ENCODE measurements around the gene STX16.
A peak's percentile ranks its signal among the peaks of the same experiment; 100 is the strongest.

Gene STX16

GRCh38 chr20:58709703-58710039 is 58.6 kb downstream of the STX16 start:
- no peak for DNase-seq (ENCODE audit: low read depth, low spot score)

GRCh38 chr20:58710481-58711265 is 59.6 kb downstream of the STX16 start:
- peak; percentile 0 for DNase-seq (ENCODE audit: low read depth, low spot score)

GRCh38 chr20:58711266-58712051 is 60.4 kb downstream of the STX16 start:
- peak; percentile 0 for DNase-seq (ENCODE audit: low read depth, low spot score)

- peak; percentile 0 for DNase-seq (ENCODE audit: low read depth, low spot score)
Observed at GRCh38 chr20:58712151-58712791, 61.2 kb downstream of the STX16 start.

- DNase-seq (ENCODE audit: low read depth, low spot score), result peak; percentile 0
Observed at GRCh38 chr20:58712806-58713731, 62.0 kb downstream of the STX16 start.

GRCh38 chr20:58713801-58714339 is 62.8 kb downstream of the STX16 start:
- no peak for DNase-seq (ENCODE audit: low read depth, low spot score)

- peak; percentile 0 for DNase-seq (ENCODE audit: low read depth, low spot score)
Observed at GRCh38 chr20:58714340-58714922, 63.3 kb downstream of the STX16 start.

- no peak for DNase-seq (ENCODE audit: low read depth, low spot score)
Observed at GRCh38 chr20:58714923-58715351, 63.9 kb downstream of the STX16 start.

- DNase-seq (ENCODE audit: low read depth, low spot score), result no peak
Observed at GRCh38 chr20:58715391-58715800, 64.3 kb downstream of the STX16 start.

- no peak for DNase-seq (ENCODE audit: low read depth, low spot score)
Observed at GRCh38 chr20:58715801-58716475, 64.9 kb downstream of the STX16 start.

- no peak for DNase-seq (ENCODE audit: low read depth, low spot score)
Observed at GRCh38 chr20:58716476-58717277, 65.6 kb downstream of the STX16 start.

GRCh38 chr20:58717278-58718091 is 66.4 kb downstream of the STX16 start:
- DNase-seq (ENCODE audit: low read depth, low spot score), result no peak

GRCh38 chr20:58718121-58718563 is 67.1 kb downstream of the STX16 start:
- no peak for DNase-seq (ENCODE audit: low read depth, low spot score)

- DNase-seq (ENCODE audit: low read depth, low spot score), result no peak
Observed at GRCh38 chr20:58718729-58719128, 67.6 kb downstream of the STX16 start.

GRCh38 chr20:58719258-58719657 is 68.2 kb downstream of the STX16 start:
- no peak for DNase-seq (ENCODE audit: low read depth, low spot score)

- no peak for DNase-seq (ENCODE audit: low read depth, low spot score)
Observed at GRCh38 chr20:58719971-58720371, 68.9 kb downstream of the STX16 start.

GRCh38 chr20:58720890-58721289 is 69.8 kb downstream of the STX16 start:
- DNase-seq (ENCODE audit: low read depth, low spot score), result no peak

All from astrocyte of the hippocampus (primary cell).